HG02943 (cell line): Measurements from ENCODE around the gene TTLL11.

ENCODE experiments used
- ATAC-seq: cut with Tn5 transposase; IDR thresholded peaks from one replicate; pipeline ENCODE4 v1.9.1; 2021; ENCODE audit warnings: mild to moderate bottlenecking, low read depth, moderate library complexity; ENCODE audit not compliant: unreplicated experiment

Gene TTLL11

DNA sequence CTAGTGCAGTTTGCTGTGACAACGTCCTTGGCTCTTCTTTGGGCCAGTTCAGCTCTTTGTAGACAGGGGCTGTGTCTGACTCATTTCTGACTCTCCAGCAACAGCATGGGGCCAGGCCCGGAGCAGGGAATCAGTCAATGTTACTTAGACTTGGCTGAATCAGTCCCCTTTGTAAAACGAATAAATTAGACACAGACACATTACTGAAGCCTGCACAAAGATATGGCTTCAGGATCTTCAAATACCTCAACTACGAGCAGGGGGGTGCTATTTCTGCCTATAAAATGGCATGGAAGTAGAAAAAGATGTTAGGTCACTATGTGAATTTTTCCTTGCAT lies 204.7 kb downstream of the TTLL11 start:
- ATAC-seq = no peak

DNA sequence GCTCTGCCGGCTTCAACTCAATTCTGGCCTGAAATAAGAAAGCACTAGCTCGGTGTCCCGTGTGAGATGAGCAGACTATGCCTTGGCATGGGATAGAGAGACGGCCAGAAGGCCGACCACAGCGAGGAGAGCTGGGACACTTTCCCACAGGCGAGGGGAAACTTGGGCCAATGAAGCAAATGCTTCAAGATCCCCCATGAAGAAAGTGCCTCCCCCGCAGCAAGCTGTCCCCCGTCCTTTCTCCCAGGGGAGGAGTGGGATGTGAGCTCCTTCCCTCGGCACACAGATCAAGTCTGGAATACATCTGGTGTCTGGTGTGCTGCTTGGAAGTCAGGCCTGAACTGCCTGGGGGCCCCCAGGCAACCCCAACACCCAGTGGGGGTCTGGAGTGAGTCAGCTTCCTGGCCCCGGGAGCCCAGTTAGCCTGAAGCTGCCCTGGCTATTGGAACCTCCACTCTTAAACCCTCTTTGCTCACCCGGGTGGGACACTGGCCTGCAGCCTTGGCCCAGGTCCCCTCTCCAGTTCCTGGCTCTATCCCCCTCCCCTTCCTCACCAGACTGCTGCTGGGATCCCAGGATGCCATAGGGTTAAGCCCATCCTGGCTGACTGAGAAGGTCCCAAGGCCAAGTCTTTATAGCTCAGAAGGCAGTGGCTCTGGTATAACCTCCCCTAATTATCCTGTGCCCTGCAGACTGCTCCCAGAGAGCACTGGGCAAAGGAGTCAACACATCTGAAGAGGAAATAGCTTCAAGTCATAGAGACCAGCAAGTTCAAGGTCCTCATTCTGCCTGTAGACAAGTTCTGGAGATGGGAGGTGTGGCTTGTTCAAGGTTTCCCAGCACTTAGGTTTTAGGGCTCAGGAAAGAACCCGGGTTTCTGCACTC lies 205.3 kb downstream of the TTLL11 start:
- no peak for ATAC-seq

DNA sequence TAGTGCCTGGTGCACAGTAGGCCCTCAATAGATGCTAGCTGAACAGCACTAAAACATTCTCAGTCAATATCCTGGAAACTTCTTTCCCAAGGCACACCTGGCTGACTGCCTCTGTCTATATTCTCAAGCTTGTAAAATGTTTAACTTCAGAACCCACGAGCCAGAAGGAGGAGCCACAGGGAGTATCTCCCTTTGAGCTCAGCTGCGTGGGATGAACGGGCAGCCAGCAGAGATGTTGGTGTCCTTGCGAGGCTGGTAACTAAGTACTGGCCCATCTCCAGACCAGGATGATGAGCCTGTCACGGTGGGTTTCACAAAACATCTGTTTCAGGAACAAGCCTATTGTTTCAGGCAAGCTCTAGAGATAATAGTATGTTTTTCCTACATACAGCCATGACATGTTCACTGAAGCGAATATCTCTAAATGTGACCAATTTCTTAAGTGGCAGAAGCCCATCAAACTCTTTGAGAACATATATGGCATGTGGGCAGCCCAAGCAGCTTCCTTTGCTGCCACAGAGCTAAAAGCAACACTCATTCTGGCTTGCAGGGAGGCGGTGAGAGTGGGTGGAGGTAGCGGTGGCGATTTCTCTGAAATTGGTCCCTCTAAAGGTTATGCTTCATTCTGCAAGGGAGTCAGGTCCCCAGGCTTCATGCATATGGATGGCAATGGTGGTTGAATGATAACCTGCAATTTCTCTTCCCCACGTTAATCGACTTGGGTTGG lies 206.2 kb downstream of the TTLL11 start:
- ATAC-seq = no peak

DNA sequence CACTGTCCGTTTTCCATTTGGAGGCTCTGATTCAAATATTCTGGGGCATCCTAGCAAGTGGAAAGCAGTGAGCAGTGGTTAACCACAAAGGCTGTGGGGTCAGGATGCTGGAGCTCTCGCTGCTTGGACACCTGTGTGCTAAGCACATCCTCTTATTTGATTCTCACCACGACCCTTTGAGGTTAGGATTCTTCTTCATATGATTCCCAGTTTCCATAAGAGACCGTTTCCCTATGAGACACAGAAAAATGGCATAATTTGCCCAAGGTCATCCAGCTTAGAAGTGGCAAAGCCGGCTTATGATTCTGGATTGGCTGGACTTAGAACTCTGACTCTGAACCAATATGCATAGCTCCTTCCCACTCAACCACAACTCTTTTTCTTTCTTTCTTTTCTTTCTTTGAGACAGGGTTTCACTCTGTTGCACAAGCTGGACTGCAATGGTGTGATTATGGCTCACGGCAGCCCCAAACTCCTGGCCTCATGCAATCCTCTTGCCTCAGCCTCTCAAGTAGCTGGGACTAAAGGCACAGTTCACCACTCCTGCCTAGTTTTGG lies 207.7 kb downstream of the TTLL11 start:
- no peak for ATAC-seq

DNA sequence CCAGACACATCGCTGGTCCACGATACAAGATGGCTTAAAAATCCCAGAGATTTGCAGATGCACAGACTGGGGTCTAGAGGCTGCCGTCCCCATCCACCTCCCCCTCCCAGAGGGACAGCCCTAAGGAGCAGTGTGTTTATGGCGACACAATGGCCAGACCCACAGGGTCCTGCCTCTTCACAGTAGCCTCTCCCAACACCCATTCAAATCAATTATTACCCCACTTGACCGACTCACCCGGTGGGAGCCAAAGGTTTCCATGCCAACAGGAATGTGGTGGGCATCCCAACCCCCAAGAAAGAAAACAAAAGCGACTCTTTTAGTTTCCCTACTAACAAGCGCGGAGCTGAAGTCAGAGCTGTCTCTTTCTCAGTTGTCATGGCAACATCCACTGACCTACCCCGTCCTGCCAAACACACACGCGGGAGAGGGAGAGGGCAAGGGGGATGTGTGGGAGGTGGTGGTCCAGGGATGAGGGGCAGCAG lies 209.0 kb downstream of the TTLL11 start:
- ATAC-seq = no peak

DNA sequence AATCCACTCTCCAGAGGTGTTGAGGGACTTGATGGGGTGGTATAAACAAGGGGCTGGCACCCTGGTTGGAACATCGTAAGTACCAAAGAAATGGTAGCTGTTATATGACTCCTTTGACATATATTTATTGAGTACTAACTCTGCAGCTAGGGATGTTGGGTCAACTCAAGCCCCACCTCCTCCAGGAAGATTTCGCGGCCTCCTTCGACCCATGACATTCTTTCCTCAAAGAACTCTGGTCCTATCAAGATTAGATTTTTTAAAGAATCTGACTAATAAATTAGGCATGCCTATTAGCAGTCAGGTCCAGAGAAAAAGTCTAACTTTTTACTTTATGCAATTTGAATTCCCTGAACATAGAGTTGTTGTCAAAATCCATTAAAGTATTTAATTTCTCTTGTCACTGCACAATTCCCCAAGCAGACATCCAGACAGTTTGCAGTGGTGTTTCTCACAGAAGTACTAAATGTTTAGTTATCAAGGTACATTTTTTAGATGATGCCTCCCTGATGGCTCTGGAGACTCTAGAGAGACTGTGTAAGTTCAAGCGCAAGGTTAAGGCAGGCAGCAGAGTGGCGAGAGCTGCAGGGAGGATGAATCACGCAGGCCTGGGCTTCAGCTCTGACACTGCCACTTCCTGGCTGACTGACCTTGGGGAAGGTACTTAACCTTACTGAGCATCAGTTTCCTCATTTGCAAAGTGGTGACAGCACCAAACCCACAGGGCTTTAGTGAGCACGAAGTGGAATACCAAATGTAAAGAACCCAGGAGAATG lies 209.6 kb downstream of the TTLL11 start:
- ATAC-seq = no peak

DNA sequence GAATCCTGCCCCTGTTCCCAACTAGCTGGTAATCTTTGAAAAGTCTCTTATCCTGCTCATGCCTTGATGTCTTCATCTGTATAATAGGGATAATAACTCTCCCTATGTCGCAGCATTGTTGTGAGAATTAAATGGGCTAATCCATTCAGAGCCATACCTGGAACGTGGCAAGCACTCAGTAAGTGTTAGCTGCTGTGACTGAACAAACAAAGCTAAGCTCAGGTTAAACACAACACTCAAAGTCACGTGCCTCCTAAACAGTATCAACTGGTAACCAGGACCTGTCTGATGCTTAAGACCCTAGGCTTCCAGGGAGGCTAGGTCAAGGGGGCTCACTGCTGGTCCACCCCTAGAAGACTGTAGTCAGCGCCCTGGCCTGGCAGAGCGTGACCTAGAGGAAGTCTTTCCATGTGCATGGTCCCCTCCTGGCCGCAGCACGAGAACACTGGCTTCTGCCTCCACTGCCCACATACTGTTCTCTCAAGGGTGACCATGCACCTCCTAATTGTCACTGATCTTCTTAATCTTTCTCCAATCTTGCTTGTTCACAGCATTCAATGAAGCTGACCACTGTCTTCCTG lies 211.1 kb downstream of the TTLL11 start:
- ATAC-seq = no peak

DNA sequence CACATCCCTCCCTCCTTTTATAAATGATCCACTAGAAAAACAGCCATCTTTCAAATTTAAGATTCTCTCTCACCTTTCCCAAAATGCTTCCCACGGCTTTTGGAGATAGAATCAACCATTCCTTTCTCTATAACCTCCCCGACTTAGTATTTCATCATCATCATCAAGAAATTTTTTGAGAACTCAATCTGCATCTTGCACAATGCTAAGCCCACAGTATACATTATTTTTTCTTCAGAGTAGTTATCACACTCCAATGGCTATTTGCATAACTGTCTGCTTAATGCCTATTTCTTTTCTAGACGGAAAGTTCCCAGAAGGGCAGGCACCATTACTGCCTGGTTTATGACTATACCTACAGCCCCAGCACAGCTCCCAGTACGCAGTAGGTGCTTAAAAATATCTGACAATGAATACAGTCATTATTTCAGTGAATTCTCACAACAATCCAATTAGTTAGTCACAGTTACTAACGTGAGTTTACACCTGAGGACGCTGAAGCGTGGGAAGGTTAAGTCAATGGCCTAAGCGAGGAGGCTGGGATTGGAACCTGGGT lies 212.7 kb downstream of the TTLL11 start:
- ATAC-seq = no peak

DNA sequence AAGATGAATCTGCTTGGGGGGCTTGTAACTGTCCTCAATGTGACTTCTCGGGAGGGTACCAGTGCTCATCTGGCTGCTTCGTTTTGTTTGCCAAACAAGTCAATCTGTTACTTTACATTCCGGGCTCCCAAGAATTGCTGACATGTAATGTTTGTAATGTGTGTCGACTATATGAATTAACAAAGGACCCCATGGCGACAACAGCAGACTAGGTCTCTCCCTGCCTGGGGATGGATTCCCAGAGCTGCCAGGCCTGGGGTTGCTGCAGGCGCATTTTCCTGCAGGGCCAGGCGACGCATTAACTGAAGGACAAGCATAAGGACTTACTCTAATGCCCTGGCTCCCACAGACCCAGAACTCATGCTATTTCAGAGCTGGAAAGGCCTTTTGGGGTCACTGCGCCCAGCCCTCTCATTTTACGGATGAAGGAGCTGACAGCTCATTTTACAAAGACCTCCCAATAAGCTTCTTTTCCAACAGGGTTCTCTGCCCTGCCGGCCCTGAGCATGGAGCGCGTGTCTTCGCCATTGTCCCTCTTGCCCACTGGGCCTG lies 214.8 kb downstream of the TTLL11 start:
- ATAC-seq = no peak

DNA sequence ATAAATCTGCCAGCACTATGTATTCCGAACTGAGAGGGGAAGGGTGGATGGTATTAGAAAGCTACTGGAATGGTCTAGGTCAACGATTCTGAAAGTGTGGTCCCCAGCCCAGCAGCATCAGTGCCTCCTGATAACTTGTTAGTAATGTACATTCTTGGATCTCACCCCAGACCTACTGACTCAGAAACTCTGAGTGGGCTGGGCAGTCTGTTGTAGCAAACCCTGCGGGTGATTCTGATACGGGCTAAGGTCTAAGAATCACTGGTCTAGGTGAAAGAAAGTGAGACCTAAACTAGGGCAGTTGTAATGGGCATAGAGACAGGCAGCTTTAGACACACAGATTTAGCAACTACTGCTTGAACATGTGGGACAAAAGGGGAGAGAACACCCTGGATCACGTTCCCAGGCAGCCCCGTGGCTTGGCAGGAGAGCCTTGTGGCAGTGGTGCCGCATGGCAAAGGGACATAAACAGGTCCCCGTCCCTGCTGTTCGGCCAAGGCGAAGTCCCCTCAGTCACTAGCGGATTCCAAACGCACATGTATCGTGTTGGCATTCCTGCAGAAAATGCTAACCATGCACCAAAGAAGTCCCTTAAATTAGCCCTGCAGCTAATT lies 216.3 kb downstream of the TTLL11 start:
- no peak for ATAC-seq

DNA sequence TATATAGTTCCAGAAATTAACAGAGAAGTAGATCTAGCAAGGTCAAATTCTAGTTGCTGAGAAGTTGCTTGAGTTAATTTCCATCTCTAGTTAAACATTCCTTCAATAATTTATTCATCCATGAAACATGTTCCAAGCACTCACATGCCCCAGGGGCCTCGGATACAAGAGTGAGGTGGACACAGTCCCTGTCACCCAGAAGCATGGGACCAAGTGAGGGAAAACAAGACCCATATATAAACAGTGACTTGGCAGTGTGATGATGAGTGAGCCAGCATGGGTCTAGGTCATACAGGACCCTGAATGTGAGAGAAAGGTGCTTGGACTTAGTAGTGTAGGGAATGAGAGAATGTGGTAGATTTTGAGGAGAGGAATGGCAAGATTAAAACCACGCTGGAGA lies 216.9 kb downstream of the TTLL11 start:
- ATAC-seq = no peak

DNA sequence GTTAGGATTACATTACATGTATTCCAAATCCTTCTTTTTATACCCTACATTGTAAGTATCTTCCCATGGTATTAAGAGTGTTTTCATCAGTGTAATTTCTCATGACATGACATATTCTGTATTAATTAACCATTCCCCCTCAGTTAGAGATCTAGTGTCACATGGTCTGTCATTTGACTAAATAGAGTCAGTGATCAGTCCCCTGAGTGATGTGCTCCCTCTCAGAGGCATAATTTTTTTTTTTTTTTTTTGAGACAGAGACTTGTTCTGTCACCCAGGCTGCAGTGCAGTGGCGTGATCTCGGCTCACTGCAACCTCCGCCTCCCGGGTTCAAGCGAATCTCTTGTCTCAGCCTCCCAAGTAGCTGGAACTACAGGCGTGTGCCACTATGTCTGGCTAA lies 218.6 kb downstream of the TTLL11 start:
- no peak for ATAC-seq

DNA sequence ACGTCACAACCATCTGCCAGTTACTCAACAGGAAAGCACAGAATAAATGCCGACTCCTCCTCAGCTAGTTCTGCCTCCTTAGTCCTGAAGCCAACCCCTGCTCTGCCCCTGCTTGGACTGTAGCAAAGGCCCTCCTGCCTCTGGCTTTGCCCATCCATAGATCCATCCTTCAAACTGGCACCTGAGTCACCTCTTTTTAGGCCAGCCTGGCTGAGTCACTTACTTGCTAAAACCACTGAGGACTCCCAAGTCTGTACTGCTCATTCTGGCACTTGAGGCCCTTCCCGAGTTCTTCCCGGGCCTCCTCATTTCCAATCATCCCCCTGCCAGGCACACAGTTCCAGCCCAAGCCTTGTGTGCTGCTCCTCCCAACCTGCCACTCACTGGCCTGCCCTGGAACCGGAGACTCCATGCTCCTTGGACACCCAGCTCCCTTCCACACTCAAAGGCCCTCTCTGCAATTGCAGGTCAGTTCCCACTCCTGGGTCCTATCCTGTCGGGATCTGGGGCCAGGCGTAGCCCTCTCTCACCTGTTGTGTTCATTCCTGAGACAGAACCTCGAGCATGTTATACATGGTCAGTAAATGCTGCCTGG lies 221.6 kb downstream of the TTLL11 start:
- ATAC-seq = no peak

DNA sequence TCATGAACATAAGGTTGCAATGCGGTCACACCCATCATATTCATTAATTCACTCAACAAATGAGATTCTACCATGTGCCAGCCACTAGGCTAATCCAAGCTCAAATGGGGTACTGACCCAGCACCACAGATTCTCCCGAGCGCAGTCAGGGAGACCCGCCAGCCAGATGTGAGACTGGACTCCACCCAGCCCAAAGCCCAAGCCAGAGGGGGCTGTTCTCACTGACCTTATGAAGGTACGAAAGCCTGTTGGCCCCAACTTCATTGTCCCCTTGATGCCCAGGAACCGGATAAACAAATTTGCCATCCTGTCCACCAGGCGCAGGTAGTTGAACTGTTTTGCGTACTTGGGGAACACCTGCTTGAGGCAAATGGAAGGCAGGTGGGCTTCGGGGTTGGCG lies 222.8 kb downstream of the TTLL11 start:
- no peak for ATAC-seq

DNA sequence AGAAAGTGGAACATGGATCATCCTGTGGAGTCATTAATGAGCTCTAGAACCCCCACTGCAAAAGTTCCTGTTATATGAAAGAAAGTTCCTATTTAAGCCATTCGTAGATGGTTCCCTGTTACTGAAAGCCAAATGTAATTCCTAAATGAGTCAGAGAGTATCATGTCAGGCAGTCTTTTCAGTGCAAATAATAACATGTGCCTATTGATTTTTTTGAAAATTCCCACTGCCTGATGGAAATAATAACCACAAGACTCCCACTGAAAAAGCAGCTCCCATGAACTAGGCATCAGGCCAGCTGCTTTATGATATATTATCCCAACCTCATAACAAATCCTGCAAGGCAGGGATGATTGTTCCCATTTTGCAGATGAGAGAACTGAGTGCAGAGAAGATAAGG lies 224.5 kb downstream of the TTLL11 start:
- ATAC-seq = no peak

DNA sequence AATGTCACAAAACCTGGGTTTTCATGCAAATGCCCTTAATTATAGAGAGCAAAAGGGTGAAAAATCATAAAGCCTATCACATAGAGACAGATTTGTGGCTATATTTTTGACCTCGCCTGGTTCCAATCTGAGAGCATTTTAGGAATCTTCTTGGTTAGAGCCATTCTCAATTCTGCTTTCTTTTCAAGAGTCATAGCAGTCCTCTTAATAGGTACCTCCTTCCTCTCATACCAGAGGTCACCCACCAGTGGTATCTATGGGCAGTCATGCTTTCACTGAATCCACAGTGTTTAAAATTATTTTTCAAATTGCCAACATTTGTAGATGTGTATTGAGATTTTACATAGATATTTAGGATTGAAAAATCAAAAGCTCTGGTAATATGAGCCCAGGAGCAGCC lies 226.2 kb downstream of the TTLL11 start:
- ATAC-seq = no peak

DNA sequence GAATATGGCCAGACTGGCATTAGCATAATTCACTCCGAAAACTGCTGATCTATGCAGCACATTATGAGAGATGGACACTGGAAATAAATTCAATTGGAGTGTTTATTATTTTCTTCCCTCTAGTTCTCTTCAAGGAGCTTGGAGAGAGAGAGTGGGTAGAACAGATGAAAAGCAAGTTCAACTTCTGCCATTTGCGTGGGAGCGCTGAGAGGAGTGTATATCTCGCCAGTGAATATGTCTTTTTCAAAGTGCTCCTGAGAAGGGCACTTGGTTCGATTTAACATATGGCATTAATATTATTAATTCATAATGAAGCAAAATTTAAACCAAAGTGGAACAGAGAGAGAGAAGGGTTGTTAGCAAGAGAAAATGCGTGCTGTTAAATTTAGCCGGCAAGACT lies 227.2 kb downstream of the TTLL11 start:
- no peak for ATAC-seq

DNA sequence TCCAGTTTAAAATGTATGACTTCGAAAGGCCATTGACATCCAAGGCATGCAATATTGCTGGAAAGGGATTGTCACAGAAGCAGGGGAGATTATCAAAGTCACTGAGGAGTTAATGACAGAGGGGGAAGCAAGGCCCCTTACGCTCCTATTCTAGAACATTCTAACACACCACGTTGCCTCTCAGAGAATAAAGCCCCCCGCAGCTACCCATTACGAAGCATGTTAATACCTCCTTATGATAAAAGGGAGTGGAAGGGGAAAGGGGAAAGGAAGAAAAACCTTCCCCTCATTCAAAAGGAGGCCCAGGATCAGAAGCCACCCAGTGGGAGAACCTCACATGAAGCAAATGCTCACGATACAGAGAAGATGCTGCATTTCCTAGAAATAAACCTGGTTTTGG lies 228.0 kb downstream of the TTLL11 start:
- no peak for ATAC-seq

DNA sequence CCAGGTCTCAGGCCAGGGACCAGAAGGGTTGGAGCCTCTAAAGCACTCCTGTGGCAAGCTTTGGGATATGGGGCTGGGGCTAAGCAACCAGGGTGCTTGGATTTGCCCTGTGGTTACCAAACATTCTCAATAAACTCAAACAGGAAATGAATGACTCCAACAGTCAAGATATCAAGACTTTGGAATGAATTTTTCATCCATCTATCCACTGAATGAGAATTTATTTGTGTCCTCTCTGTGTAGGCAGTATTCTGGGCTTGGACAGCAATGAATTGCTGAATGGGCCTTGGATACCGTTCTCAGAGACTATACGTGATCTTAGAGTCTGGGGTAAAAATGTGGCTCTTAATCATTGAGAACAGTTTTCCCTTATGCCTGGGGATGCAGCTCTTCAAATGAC lies 229.2 kb downstream of the TTLL11 start:
- ATAC-seq = no peak
